ENCODE data around the gene PLXDC2.
"Not testable (repeated sequence)": the region's sequence is repeated elsewhere in the genome, so short reads cannot be mapped to it uniquely, and the experiment has no call there.

PLXDC2 gene

DNA sequence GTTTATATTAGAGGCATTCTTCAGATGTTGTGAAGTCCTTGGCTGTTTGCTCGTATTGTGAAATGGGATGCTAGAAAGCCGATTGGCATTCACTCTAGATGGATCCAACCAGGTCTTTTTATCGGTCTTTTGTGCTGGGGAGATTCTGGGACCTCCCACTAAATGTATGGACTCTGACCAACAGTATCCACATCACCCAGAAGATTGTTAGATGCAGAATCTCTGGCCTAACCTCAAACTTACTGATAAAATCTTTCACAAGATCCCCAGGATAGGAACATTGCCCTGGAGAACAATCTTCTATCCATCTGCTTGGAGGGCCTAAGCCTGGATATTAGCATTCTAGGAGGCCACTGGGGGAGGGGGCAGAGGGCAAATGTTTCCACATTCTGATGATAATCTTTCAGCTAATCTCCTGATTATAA, 160.9 kb downstream of the PLXDC2 start:
- no peak for DNase-seq (ENCODE audit: low spot score)

DNA sequence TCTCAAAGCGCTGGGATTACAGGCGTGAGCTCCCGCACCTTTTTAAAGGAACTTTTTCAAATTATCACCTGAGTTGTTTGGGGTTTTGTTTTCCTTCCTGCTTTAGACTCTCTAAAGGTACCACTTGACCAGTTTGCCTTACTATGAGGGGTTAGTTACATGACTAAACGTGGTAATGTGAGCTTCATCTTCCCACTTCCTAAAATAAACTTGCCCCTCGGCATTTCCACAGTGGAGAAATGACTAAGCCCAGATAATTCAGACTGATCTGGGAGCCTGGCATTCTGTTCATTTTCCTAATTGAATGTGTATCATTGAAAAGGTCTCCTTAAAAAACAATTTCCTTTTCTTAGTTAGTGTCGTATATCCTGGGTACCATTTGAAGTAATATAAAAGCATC, 163.4 kb downstream of the PLXDC2 start:
- no peak for DNase-seq (ENCODE audit: low spot score)

DNA sequence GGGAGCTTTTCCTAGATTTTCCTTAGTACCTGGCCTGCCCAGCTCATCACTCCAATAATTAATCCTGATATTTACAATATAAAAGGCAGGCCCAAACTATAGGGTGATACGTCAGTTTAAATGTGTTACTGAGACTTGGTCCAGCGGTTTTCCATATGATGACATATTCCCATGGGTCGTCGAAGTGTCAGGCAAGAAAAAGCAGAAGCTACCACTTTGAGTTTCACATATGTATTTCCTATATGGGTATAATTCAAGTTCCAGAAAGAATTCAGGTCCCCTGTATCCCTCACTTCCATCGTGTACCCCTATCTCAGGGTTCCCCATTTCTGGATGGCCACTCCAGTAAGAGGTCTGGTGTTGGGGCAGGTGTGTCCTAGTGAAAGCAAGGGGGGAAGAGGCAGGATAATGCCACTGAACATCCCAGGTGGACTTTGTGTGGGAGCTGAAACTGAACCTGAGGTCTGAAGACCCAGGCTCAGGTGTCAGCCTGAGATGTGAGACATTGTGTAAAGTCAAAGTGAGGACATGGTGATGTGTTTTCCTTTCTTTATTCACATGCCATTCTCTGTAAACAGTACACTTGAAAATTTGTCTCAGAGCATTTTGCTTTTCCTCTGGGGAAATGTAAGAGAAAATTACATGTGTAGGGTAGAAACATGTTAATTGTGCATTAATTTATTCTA, 167.8 kb downstream of the PLXDC2 start:
- no peak for DNase-seq (ENCODE audit: low spot score)

DNA sequence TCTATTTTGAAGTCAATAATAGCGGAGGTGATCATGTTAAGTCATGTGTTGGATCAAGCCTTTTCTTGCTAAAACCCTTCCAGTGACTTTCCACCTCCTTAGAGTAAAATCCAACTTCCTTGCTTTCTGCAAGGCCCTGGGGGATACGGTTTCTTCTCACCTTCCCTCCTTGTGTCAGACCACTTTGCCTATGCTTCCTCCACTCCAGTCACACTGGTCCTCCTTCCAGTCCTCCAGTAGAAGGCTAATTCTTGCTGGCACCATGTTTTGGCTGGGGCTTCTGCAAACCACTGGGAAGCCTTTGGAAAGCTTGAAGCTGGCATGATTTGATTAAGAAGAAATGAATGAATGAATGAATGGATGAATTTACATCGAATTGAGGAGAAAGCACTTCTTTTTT, 169.5 kb downstream of the PLXDC2 start:
- no peak for DNase-seq (ENCODE audit: low spot score)

DNA sequence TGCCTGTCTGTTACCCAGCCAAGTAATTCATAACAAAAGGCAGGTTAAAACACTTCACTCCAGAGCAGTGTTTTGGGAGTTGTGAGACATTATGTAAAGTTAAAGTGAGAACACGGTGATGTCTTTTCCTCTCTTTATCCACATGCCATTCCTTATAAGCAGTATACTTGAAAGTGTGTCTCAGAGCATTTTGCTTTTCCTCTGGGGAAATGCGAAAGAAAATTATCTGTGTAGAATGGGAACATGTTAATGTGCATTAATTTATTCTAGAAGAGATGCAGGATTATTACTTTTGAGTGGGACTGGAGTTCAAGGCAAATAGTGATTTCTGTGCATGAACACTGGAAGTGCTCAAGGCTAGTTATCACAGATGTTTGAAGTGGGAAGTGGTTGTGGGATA, 170.4 kb downstream of the PLXDC2 start:
- no peak for DNase-seq (ENCODE audit: low spot score)

DNA sequence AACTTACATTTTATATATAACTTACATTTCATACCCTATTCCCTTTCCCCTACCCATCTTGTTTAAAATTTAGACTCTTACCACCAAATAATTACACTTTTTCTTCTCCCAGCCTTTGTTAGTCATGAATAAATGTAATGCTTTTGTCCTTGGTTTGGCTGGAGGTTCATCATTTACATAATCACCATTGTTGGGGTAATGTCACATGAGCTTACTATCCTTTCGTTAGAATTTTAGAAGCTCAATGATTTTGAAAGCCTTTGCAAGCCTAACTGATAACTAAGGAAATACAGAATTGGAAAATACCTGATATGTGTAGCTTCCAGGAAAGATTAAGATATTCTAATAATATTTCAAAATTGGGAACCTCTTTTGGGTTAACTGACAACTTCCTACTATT, 171.7 kb downstream of the PLXDC2 start:
- DNase-seq (ENCODE audit: low spot score): no peak

DNA sequence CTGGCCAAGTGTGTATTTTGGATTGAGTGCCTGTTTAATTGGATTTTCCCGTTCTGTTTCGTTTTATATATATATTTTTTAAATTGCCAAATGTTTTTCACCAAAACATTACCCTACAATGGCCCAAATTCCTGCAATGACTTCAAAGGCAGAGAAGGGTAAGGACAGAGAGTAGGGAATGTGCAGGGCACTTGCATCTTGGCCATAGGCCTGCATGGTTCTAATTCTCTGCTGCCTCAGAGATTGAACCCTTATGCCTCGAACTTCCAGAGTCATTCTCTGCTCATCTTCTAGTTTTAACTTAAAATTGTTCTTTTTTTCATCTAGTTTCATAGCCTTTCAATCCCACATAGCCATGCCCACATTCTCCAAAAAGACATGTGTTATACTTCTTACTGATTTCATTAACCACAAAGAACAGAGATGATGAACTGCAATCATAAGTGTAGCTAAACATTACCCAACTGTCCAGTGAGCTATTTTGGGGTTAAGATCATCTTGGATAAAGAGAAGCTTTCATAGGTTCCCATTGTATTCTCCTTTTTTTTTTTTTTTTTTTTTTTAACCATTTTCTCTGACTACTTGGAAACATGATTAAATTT, 177.6 kb downstream of the PLXDC2 start:
- no peak for DNase-seq (ENCODE audit: low spot score)

DNA sequence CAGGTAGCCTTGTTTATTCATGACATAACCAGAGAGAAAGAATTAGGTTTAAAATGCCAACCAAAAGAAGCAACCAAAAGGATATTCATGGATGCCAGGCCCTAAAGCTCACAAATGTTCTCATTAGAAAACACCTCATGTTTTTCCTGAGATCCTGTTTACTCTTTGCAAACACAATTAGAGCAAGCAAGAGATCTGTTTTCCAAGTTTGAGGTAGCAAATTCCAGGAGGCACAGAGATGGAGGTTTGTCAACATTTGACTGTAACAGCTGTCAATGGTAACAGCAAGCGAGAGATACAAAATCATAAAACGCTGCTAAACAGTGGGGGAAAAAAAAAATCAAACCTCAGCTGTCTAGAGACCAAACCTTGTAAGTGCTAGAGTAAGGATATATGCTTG, 182.2 kb downstream of the PLXDC2 start:
- DNase-seq (ENCODE audit: low spot score): no peak

DNA sequence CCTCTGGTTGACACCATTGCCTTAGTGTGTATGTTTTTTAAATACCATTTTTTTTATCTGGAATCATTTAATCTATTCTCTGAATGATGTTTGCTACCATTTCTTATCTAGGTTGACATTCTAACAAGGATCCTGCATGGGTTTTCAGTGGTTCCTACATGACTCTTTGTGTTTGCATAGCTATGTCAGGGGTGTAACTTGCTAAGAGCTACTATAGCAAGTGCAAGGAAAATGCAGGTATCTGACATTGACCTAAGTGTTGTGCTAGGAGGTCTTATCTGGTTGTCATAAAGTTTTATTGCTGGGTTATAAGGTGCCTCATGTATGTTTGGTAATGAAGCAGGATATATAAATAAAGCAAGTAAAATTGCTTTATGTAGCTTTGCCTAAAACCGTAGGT, 183.2 kb downstream of the PLXDC2 start:
- DNase-seq (ENCODE audit: low spot score): no peak

DNA sequence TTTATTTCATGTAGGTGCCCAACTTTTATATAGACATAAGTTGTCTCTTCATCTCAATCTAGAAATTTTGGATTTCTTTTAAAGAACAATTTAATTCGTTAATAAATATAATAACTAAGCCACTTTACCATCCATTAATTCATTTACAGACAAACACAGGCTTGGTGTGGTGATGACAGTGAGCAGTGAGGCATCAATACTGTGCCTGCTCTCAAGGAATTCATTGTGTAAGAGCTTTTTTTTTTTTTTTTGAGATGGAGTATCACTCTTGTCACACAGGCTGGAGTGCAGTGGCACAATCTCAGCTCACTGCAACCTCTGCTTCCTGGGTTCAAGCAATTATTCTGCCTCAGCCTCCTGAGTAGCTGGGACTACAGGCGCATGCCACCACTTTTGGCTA, 185.8 kb downstream of the PLXDC2 start:
- DNase-seq (ENCODE audit: low spot score): not testable (repeated sequence)

DNA sequence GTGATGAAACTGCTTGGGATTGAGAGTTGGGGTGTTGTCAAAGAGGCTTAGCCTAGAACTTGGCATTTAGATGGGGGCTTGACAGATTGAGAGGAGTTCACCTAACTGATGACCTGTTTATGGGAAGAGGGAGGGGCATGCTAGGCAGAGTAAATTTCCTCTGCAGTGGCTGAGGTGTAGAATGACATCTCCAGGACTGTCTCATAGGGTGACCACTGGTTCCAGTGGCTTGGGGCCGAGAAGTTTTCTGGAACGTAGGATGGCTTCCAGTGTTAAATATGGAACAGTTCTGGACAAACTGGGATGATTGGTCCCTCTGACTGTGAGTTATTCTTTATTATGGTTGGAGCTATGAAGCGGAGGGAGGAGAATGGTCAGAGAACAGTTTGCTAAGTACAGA, 186.4 kb downstream of the PLXDC2 start:
- no peak for DNase-seq (ENCODE audit: low spot score)

DNA sequence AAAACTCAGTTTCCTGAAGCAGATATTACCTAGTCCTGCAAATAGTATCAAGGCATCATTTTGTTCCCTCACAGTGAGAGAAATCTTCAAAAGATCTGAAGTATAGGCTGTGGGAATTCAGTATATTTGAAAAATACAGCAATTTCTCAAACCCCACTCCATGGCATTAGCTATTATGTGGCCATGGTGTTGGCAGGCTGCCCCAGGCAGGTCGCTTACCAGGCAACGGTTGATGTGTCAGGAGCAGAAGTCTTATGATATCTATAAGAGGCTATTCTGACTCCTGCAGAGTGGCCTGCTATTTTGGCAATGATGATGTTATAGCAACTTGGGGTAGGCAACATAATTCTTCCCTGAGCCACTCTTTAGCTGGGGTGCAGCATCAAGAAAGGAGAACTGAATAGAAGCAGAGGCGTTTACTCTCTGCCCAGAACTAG, 187.9 kb downstream of the PLXDC2 start:
- DNase-seq (ENCODE audit: low spot score): no peak

DNA sequence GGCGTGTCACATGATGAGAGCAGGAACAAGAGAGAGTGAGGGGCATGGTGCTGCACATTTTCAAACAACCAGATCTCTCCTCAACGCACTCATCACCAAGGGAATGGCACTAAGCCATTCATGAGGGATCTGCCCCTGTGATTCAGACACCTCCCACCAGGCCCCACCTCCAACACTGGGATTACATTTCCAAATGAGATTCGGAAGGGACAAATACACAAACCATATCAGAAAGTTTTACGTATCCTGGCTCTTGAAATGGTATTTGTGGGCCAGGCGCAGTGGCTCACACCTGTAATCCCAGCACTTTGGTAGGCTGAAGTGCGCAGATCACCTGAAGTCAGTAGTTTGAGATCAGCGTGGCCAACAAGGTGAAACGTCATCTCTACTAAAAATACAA, 189.4 kb downstream of the PLXDC2 start:
- no peak for DNase-seq (ENCODE audit: low spot score)

DNA sequence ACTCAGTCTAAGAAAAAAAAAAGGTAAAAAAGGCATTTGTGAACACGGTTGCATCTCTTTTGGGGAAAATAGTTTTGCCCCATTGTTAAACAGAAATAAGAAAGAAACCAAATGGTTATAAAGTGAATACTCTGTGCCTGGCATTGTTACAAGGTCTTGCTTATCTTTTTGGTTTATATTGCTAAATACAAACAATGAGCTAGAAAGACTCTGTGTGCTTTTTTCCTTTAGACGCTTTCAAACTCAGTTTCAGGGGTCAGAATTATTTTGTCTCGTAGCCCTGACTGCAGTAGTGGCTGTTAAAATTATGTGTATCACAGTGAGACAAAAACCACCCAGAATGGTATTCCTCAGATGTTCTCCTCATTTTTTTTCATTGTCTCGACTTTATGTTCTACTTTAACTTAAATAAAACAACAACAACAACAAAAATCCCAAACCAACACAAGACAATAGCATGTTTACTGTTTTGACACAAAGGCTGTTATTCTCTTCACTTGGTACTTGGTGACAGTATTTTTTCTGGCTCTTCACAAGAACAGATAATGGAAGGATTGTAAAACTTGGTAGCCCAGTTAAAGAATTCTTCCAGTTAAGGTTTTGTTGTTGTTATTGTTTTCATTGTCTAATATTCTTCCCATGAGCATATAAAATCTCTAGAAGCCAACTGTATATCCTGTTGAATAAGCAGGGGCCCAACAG, 190.1 kb downstream of the PLXDC2 start:
- DNase-seq (ENCODE audit: low spot score): no peak

DNA sequence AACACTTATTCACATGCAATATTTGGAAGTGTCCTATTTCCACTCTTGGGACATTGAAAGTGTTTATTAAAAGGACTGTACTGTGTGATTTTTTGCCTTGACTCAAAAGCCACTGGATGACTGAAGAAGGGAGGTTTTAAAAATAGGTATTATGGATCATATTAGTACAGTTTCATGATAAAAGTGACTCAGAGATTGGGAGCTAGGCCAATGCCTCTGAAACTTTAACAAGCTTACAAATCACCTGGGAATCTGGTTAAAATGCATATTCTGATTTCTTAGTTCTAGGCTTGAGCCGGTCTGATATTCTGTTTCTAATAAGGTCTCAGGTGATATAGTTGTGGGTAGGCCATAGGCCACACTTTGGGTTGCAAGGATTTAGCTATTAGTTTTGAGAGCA, 191.2 kb downstream of the PLXDC2 start:
- DNase-seq (ENCODE audit: low spot score): no peak

DNA sequence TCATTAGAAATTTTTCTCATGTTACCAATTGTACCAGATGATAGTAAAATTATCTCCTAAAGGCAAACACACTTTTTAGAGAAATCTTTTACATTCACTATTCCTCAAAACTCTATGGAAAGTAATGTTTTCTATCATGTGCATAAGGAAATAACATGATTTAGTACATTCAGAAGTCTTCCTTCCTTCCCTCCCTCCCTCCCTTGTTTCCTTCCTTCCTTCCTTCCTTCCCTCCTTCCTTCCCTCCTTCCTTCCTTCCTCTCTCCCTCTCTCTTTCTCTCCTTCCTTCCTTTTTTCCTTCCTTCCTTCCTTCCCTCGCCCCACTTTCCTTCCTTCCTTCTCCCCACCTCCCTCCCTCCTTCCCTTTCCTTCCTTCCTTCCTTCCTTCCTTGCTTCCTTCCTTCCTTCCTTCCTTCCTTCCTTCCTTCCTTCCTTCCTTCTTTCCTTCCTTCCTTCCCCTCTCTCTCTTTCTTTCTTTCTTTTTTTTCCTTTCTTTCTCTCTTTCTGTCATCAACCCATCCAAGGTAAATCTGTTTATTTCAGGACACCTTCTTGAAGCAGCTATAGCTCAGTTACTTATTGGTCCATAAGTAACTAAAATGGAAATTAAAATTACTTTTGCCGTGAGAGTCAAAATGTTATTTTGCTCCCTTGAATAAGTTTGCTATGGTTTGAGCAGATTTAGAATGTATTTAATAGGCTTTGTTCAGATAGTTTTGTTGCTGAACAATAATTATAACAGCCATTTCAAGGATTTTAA, 197.9 kb downstream of the PLXDC2 start:
- DNase-seq (ENCODE audit: low spot score): no peak

DNA sequence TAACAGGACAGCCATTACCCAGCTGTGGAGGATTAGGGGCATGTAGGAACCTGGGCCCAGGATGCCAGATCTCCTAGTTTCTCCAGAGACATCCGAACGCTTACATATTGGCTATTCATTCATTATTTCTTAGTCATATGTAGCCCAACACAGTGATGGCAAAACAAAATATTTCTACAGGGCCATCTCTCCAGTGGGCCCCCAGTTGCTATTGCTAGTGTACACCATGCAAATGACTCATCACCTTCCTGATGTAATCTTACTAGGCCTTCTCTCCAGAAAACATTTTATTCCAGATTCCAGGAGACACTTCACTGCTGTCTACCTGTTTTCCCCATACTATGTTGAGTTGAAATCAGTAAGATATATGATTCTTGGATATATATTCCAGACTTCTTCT, 201.7 kb downstream of the PLXDC2 start:
- no peak for DNase-seq (ENCODE audit: low spot score)

DNA sequence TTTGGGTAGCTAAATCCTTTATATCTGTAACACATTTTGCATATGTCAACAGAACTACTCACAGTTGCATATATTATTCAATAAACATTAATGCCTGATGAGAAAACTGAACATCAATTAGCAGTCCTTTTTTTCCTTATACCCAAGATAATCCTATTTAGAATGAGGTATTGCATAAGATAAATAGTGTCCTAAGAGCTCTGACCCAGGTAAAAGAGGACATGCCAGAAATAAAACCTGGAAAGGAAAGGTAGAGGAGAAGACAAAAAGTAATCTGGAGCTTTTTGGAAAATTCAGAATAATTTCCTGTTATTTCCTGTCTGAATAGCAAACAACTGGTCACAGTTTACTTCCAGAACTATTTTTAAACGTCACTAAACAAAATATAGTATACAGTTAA, 204.4 kb downstream of the PLXDC2 start:
- DNase-seq (ENCODE audit: low spot score): no peak

DNA sequence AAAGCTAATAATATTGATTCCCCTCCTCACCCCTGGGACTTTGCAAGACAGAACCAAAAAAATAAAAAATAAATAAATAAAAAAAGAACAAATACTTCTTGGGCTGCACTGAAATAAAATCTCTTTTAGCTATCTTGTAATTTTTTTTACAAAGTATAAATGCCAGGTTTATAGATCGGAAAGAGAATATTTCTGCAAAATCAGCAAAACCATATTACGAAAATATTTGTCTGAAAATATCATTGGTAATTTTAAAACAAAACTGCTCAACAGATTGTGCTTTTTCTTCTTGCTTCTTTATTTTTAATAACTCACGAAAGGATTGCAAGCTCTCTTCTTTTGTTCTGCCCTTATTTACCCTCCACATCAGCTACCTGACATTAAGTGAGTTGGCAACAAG, 213.3 kb downstream of the PLXDC2 start:
- no peak for DNase-seq (ENCODE audit: low spot score)

DNA sequence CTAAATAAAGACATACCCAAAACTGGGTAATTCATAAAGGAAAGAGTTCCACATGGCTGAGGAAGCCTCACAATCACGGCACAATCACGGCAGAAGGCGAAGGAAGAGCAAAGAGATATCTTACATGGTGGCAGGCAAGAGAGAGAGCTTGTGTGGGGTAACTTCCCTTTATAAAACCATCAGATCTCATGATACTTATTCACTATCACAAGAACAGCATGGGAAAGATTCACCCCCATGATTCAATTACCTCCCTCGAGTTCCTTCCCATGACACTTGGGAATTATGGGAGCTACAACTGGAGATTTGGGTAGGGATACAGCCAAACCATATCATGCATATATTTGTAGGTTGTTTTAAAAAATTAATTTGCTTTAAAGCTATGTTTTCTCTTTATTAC, 217.2 kb downstream of the PLXDC2 start:
- DNase-seq (ENCODE audit: low spot score): no peak

DNA sequence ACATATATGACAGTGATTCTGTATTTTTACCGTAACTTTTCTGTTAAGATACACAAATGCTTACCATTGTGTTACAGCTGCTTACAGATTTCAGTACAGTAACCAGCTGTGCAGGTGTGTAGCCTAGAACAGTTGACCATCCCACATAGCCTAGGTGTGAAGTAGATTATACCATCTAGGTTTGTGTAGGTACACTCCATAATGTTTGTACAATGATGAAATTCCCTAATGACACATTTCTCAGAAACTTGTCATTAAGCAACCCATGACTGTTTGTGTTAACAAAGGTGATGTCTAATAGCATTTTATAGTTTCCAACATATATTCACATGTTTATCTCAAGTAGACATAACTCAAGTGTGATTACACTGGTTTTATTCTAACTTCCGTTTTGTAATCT, 218.5 kb downstream of the PLXDC2 start:
- DNase-seq (ENCODE audit: low spot score): no peak

DNA sequence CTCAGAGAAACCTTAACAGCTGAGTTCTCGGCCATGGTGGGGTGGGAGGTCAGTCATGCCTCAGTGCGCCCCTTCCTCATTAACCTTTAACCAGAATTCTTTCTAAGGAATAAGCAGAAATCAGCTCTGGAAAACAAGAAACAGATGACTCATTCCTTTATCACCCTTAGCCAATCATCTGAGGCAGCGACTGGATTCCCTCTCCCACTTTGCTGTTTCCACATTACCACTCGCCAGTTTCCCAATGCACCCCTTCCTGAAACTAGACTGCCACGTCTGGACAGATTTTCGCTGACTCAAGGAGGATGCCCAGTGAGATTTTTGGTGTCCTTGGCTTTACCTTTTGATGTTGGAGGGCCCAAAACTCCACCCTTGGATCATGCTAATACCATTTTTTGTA, 223.8 kb downstream of the PLXDC2 start:
- no peak for DNase-seq (ENCODE audit: low spot score)

DNA sequence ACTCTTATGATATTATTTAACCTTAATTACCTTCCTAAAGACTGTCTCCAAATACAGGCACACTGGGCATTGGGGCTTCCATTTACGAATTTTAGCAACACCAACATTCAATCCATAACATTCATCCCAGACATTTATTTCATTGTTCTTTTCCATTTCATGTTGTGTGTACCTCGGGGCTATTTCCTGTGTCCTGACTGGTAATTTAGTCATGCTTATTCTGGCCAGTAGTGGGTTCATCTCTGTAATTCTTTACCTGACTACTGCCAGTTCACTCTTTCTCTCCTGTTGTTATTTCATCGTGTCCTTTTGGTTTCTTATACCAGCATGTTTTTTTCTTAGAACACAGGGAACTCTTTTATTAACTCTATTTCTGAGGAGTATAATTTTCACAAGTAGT, 225.7 kb downstream of the PLXDC2 start:
- no peak for DNase-seq (ENCODE audit: low spot score)
